K562 (cell line): ENCODE results near the gene NADSYN1. TPM values are rescaled to one million over a fixed set of nuclear protein-coding genes. Genes with fewer than 3 reads are reported as not detected.

Source experiments
- AFF4 ChIP-seq: sonication (generic); formaldehyde crosslinking; IDR thresholded peaks from 2 replicates; pipeline ENCODE4 v1.8.0; 2023; ENCODE audit warnings: mild to moderate bottlenecking, missing genetic modification reagents
- DEAF1 ChIP-seq: fragments of 450-650 bp; formaldehyde crosslinking; IDR thresholded peaks from 2 replicates; pipeline ENCODE4 v1.4.0; 2020; ENCODE audit warnings: mild to moderate bottlenecking, moderate library complexity
- E2F6 ChIP-seq, 2 experiments: IDR thresholded peaks; 2 replicates each; pipeline ENCODE4 v1.6.1; 2011; ENCODE audit warnings: borderline replicate concordance in 1 of 2, control low read depth in 1 of 2, low read depth in 1 of 2, low read length in 1 of 2, mild to moderate bottlenecking in 1 of 2, mixed read lengths in 1 of 2, moderate library complexity in 1 of 2; ENCODE audit not compliant: insufficient read depth in 1 of 2, insufficient read length in 1 of 2, poor library complexity in 1 of 2, severe bottlenecking in 1 of 2; ENCODE audit errors: extremely low read depth in 1 of 2
- E4F1 ChIP-seq: fragments of 250-450 bp; sonication (Bioruptor Pico); IDR thresholded peaks from 2 replicates; pipeline ENCODE4 v1.5.0; 2021; ENCODE audit warnings: mild to moderate bottlenecking, borderline replicate concordance
- MAFK ChIP-seq: IDR thresholded peaks from 2 replicates; pipeline ENCODE4 v1.6.1; 2011; ENCODE audit warnings: low read length, improper control_type of control experiment
- SMAD1 ChIP-seq: fragments of 150-350 bp; IDR thresholded peaks from 2 replicates; pipeline ENCODE4 v1.6.1; 2014; ENCODE audit warnings: low read length, low read depth; ENCODE audit not compliant: partially characterized antibody
- TCF7 ChIP-seq: sonication (generic); IDR thresholded peaks from 2 replicates; pipeline ENCODE4 v1.6.1; 2016; ENCODE audit warnings: antibody characterized with exemption, borderline replicate concordance
- ZNF280A ChIP-seq: fragments of 450-650 bp; IDR thresholded peaks from 2 replicates; pipeline ENCODE4 v1.6.1; 2018; ENCODE audit warnings: mild to moderate bottlenecking, low read depth; ENCODE audit not compliant: partially characterized antibody
- polyA plus RNA-seq, 8 experiments: library from polyadenylated mRNA; depleted of rRNA in 4 of 8; stranded (reverse) in 5 of 8; unstranded in 3 of 8; fragments of >200 nt; fragmentation: Nextera tagmentation in 2 of 8; fragmentation: Illumina TruSeq in 1 of 8; extraction: Ambion mirVana in 2 of 8; extraction: Trizol in 1 of 8; gene quantifications; 2 replicates each; pipeline versions ENCODE4 v1.2.1 to v1.2.3, GENCODE V29; 2011 to 2014; ENCODE audit warnings: inconsistent platforms in 1 of 8, missing spikeins in 1 of 8
- total RNA-seq, 7 experiments: library from RNA; depleted of rRNA in 6 of 7; stranded (reverse); fragments of >200 nt in 6 of 7; fragmentation: Illumina TruSeq in 2 of 7; extraction: Trizol in 2 of 7; gene quantifications; 2 replicates each; pipeline versions ENCODE4 v1.2.1 to v1.2.3, GENCODE V29; 2011 to 2021; ENCODE audit warnings: low replicate concordance in 1 of 7

Gene NADSYN1
- total and polyA plus RNA-seq, 9 of the 15 experiments (the other 6 are each of a cell fraction or from before 2014, with no cell fraction given), result 12.7 to 57.3 (median 42.1) TPM

GRCh38 chr11:71530602-71531001 lies 77.6 kb downstream of the NADSYN1 start (continued):
- TF ChIP-seq DEAF1 (CRISPR knock-in tag), result no peak
- no peak for TF ChIP-seq AFF4 (CRISPR knock-in tag)
- no peak for TF ChIP-seq E2F6 (IDR thresholded peaks at IDR 0.05; ENCODE audit: borderline replicate concordance in 1 of 2, extremely low read depth in 1 of 2, insufficient read depth in 1 of 2, insufficient read length in 1 of 2, low read depth in 1 of 2, low read length in 1 of 2, poor library complexity in 1 of 2, severe bottlenecking in 1 of 2)
- TF ChIP-seq ZNF280A, result no peak
- no peak for TF ChIP-seq SMAD1
- TF ChIP-seq MAFK, result no peak
- no peak for TF ChIP-seq E4F1 (CRISPR knock-in tag)
- TF ChIP-seq TCF7, result no peak
